ENCODE data around the gene TNRC6C. TPM values are rescaled to one million over a fixed set of nuclear protein-coding genes. Genes with fewer than 3 reads are reported as not detected.
"Not testable (repeated sequence)": the region's sequence is repeated elsewhere in the genome, so short reads cannot be mapped to it uniquely, and the experiment has no call there.

The TNRC6C gene
- total RNA-seq, 1 donor from 2014 or later: 6.5 TPM

GRCh38 chr17:77961741-77962140, 3.2 kb downstream of the TNRC6C start:
- no peak for DNase-seq (ENCODE audit: low read depth, low spot score)

DNA sequence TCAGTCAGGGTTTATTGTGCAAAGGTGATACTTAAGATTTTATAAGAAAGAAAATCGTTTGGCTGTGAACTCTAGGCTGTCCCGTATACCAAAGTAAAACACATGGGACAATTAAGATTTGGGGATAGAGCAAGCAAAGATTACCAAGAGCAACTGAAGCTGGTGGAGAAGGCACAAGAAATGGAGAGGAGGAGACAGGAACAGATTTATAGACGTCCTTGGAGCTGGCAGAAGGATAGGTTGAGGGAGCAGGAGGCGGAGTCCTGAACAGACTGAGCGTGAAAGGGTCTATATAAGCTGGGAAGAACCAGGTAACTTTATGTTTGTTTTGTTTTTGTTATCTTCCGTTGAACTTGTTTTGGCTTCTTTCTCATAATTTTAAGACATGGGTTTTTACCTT, 3.8 kb downstream of the TNRC6C start:
- DNase-seq (ENCODE audit: low read depth, low spot score): no peak

DNA sequence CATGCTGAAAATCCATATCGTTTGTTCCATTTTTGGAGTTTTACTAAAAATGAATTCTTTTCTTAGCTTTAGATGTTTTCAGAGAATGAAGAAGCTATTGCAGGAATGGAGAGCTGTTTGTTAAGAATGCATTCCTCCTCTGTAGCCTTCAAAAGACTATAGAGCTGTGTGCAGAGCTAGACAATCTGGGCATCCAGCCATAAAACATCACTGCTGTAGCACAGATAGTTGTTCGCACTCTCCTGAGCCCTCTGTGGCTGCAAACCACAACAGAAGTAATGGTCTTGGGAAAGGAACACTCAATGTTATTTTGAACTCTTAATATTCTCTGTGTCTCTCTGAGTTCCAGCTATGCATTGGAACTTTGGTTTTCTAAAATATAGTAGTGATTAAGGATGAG, 4.9 kb downstream of the TNRC6C start:
- DNase-seq (ENCODE audit: low read depth, low spot score): no peak

DNA sequence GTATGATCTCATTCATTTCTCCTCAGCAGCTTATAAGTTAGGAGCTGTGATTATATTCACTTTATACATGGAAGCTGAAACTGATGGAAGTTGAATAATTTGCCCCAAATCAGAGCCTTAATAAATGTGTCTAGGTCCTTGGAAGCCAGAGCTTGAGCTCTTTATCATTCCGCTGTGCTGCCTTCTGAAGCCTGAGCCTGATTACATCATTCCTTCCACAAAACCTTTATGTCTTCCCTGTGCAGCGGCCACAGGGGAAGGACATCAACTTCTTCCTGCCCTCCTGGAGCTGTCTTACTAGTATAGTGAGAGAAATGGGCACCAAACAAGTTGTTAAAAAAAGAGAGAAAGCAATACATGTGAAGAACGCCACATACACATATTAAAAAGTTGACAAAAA, 6.8 kb downstream of the TNRC6C start:
- DNase-seq (ENCODE audit: low read depth, low spot score): no peak

- DNase-seq (ENCODE audit: low read depth, low spot score): no peak
These were observed 8.0 kb downstream of the TNRC6C start for GRCh38 chr17:77966476-77966875.

DNA sequence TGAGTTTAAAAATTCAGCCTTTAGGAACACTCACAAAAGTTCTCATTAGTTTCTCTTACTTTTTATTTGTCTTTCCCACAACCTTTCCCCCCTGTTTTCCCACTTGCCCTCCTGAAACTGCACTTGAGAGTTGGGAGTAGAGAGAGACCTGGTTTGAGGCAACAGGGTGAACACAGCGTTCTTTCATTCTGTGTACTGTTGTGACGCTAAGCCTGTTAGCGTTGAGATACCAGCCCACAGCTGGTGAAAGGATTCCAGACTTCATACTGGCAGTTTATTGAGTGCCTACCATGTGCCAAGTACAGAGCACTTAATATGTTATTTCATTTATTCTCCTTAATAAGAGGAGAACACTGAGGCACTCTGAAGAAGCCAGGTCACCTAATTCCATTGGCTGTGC, 10.3 kb downstream of the TNRC6C start:
- DNase-seq (ENCODE audit: low read depth, low spot score): no peak

- not testable (repeated sequence) for DNase-seq (ENCODE audit: low read depth, low spot score)
These were observed 13.8 kb downstream of the TNRC6C start for GRCh38 chr17:77972271-77972670.

GRCh38 chr17:77973953-77974352, 15.4 kb downstream of the TNRC6C start:
- no peak for DNase-seq (ENCODE audit: low read depth, low spot score)

DNA sequence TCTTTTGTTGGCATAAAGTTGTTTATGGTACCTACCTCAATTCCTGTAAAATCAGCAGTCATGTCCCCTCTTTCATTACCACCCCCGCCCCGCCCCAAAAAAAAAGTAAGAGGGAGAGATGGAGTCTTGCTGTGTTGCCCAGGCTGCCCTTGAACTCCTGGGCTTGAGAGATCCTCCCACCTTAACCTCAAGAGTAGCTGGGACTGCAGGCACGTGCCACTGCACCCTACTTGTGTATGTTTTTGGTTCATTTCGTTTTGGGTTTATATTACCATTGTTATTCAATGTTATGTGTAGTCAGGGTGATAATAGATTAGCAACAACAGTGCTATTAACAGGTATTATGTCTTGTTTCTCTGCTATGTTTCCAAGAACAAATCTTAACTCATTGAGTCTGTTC, 15.9 kb downstream of the TNRC6C start:
- DNase-seq (ENCODE audit: low read depth, low spot score): no peak

- DNase-seq (ENCODE audit: low read depth, low spot score): not testable (repeated sequence)
These were observed 23.9 kb downstream of the TNRC6C start for GRCh38 chr17:77982430-77982829.

DNA sequence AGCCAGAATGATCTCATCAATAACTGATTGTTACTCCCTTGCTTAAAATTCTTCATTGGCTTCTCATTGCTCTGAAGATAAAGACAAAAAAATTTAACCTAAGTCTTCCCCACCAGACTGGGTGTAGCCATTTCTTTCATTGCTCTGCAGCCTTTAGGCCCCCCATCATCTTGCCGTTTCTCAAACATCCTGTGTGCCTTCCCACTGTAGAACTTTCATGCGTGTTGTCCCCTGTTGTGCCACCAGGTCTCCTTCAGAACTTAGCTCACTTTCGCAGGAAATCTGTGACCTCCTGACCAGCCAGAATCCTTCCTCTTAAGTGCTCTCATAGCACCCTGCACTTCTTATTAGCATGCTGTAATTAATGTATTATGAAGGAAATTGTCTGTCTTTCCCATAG, 31.8 kb downstream of the TNRC6C start:
- no peak for DNase-seq (ENCODE audit: low read depth, low spot score)

DNA sequence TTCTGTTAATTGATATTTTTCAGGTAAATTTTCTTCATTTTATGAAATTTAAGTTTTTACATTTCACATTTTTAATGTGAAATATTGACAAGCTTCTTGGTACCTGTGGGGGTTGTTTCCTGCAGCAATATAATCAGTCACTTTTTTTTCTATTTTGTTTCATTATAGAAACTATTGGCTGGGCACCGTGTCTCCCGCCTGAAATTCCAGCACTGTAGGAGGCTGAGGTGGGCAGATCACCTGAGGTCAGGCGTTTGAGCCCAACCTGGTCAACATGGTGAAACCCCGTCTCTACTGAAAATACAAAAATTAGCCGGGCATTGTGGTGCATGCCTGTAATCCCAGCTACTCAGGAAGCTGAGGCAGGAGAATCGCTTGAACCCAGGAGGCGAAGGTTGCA, 35.2 kb downstream of the TNRC6C start:
- DNase-seq (ENCODE audit: low read depth, low spot score): not testable (repeated sequence)

- no peak for DNase-seq (ENCODE audit: low read depth, low spot score)
These were observed 36.8 kb downstream of the TNRC6C start for GRCh38 chr17:77995146-77995852.

- no peak for DNase-seq (ENCODE audit: low read depth, low spot score)
These were observed 37.8 kb downstream of the TNRC6C start for GRCh38 chr17:77996256-77996655.

- no peak for DNase-seq (ENCODE audit: low read depth, low spot score)
These were observed 41.1 kb downstream of the TNRC6C start for GRCh38 chr17:77999413-78000173.

DNA sequence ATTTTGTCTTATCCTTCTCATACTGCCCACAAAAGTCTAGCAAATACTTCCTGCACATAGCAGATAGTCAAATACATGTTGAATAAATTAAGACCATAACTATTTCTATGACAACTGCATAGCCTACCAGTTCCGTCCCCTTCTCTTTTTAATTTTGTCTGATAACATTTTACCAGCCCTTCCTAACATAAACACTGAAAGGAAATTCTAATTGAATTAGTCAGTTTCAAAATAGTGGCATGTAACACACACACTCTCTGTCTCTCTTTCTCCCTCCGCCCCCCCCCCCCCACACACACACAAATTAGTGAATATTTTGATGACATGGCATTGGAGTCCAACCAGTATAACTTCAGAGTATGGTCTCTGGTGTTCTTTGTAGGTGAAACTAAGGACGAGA, 41.8 kb downstream of the TNRC6C start:
- DNase-seq (ENCODE audit: low read depth, low spot score): peak; percentile 51

DNA sequence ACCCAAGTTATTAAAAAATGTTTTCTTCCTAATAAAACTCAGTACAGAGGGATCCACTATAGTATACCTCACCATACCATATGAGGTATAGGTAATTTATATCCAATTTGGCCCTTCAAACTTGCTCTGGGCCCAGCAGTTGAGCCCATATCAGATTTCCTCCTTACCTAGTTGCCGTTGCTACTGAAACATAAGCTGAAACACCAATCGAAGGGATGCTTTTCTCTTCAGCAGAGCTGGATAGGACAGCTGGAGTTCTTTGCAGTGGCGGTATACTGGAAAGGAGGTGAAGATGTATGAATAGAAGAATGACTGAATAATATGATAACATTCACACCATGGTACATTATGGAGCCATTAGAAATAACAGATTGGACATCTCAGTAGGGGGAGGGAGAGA, 42.7 kb downstream of the TNRC6C start:
- DNase-seq (ENCODE audit: low read depth, low spot score): no peak

DNA sequence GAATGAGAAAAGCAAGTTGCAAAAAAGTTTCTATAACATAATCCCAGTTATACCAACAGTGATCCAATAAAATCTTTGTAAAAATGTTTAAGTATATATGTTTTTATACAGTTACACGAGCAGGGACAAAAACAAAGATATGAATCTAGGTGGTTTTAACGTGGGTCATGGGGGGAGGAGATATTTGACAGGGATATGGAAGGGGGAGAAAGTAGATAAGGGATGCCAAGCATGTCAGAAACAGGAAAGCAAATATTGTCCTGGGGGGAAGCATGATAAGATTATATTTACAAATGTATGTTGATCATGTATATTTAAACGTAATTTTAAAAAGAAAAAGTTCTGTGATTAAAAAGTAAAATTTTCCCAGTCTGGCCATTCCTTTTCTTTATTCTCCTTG, 43.1 kb downstream of the TNRC6C start:
- DNase-seq (ENCODE audit: low read depth, low spot score): no peak

GRCh38 chr17:78002166-78002565, 43.7 kb downstream of the TNRC6C start:
- DNase-seq (ENCODE audit: low read depth, low spot score): no peak

DNA sequence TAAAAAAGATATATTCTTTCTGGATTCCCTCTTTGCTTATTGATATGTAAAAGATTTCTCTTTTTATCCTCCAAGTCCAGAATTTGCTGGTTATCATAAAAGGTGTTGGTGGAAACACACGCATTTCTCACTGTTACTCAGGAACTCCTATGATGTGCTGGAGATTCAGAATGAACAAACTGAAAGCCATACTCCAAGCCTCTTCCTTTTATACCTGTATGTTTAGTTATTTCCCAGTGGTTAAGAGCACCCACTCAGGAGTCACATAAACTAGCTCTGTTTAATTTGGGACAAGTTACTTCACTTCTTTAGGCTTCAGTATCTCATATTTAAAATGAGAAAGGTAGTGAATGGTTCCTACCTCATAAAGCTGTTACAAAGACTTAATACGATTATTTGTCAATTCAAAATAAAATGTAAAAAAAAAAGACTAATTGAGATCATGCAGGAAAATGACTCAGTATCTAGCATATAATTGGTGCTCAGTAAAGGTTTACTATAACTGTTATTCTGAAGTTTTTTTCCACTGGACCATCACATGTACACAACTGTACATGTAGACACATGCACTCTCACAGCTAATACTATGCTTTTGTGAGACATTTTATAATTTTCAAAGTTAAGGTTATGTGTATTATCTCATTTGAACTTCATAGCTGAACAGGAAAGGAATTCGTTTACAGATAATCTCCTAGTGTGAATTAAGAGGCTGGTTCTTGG, 47.1 kb downstream of the TNRC6C start:
- DNase-seq (ENCODE audit: low read depth, low spot score): no peak

- DNase-seq (ENCODE audit: low read depth, low spot score): no peak
These were observed 47.8 kb downstream of the TNRC6C start for GRCh38 chr17:78006338-78006737.

GRCh38 chr17:78007647-78008046, 49.1 kb downstream of the TNRC6C start:
- no peak for DNase-seq (ENCODE audit: low read depth, low spot score)

Measured in pulmonary artery endothelial cell (primary cell).